Measurements from ENCODE around the gene CLEC4E. TPM values are rescaled to one million over a fixed set of nuclear protein-coding genes. Genes with fewer than 3 reads are reported as not detected.
"Not testable (repeated sequence)": the region's sequence is repeated elsewhere in the genome, so short reads cannot be mapped to it uniquely, and the experiment has no call there.

CLEC4E gene
- total RNA-seq, 1 donor = not detected

GRCh38 chr12:8577879-8578278 lies 37.2 kb upstream of the CLEC4E start:
- Histone ChIP-seq H3K4me3 (ENCODE audit: insufficient read depth, low read length) (no peak overlapping the region), H2AFZ (ENCODE audit: low read length) (no peak overlapping the region), H3K4me1 (ENCODE audit: insufficient read depth, low read length) (no peaks in the 10 kb centered on the region), H3K36me3 (ENCODE audit: insufficient read depth, low read length) (no peaks in the 10 kb centered on the region), H3K9me3 (ENCODE audit: low read depth, low read length) (no peaks in the 10 kb centered on the region), H3K4me2 (ENCODE audit: insufficient read depth, low read length) (no peak overlapping the region), H3K79me2 (ENCODE audit: insufficient read depth, low read length) (no peaks in the 10 kb centered on the region), H4K20me1 (ENCODE audit: insufficient read depth, low read length) (no peaks in the 10 kb centered on the region), H3K27me3 (ENCODE audit: insufficient read depth, low read length) (no peaks in the 10 kb centered on the region), H3K27ac (ENCODE audit: low read depth, low read length) (no peak overlapping the region)
- TF ChIP-seq, protein P1, sequence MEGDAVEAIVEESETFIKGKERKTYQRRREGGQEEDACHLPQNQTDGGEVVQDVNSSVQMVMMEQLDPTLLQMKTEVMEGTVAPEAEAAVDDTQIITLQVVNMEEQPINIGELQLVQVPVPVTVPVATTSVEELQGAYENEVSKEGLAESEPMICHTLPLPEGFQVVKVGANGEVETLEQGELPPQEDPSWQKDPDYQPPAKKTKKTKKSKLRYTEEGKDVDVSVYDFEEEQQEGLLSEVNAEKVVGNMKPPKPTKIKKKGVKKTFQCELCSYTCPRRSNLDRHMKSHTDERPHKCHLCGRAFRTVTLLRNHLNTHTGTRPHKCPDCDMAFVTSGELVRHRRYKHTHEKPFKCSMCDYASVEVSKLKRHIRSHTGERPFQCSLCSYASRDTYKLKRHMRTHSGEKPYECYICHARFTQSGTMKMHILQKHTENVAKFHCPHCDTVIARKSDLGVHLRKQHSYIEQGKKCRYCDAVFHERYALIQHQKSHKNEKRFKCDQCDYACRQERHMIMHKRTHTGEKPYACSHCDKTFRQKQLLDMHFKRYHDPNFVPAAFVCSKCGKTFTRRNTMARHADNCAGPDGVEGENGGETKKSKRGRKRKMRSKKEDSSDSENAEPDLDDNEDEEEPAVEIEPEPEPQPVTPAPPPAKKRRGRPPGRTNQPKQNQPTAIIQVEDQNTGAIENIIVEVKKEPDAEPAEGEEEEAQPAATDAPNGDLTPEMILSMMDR (IDR thresholded peaks at IDR 0.05; ENCODE audit: extremely low read depth, low read depth, low read length) = no peak
- no peak for DNase-seq (ENCODE audit: insufficient read length, low spot score, missing footprints)

- Histone ChIP-seq H3K4me3 (ENCODE audit: insufficient read depth, low read length) (no peak overlapping the region), H4K20me1 (ENCODE audit: insufficient read depth, low read length) (no peaks in the 10 kb centered on the region), H3K79me2 (ENCODE audit: insufficient read depth, low read length) (no peaks in the 10 kb centered on the region), H3K27ac (ENCODE audit: low read depth, low read length) (no peak overlapping the region), H3K4me1 (ENCODE audit: insufficient read depth, low read length) (no peaks in the 10 kb centered on the region), H3K4me2 (ENCODE audit: insufficient read depth, low read length) (no peak overlapping the region), H2AFZ (ENCODE audit: low read length) (no peak overlapping the region), H3K36me3 (ENCODE audit: insufficient read depth, low read length) (no peaks in the 10 kb centered on the region), H3K27me3 (ENCODE audit: insufficient read depth, low read length) (no peaks in the 10 kb centered on the region), H3K9me3 (ENCODE audit: low read depth, low read length) (no peaks in the 10 kb centered on the region)
- TF ChIP-seq, protein P1 (IDR thresholded peaks at IDR 0.05; ENCODE audit: extremely low read depth, low read depth, low read length) = no peak
- no peak for DNase-seq (ENCODE audit: insufficient read length, low spot score, missing footprints)
Measured at GRCh38 chr12:8572507-8572906, 31.8 kb upstream of the CLEC4E start.

DNA sequence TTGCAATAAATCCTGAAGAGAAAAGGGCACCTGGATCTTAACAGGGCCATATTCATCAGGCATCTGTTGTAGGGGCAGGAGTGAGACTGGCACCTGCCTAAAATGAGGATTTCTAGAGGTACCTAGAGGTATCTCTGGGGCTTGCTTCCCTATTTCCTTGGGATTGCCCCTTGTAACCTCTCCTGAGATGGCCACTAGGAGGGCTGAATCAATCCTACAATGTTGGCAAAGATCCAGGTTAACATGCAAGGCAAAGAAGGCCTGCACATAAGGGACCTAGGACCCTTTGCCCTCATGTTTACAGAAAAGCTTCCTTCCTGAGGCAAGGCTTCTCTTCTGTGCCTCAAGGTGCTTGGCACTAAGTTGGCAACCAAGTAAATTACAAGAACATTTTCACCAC lies 25.8 kb upstream of the CLEC4E start:
- Histone ChIP-seq H3K4me1 (ENCODE audit: insufficient read depth, low read length) (no peaks in the 10 kb centered on the region), H3K4me3 (ENCODE audit: insufficient read depth, low read length) (no peak overlapping the region), H3K36me3 (ENCODE audit: insufficient read depth, low read length) (no peaks in the 10 kb centered on the region), H3K9me3 (ENCODE audit: low read depth, low read length) (no peaks in the 10 kb centered on the region), H3K79me2 (ENCODE audit: insufficient read depth, low read length) (no peaks in the 10 kb centered on the region), H2AFZ (ENCODE audit: low read length) (no peak overlapping the region), H3K27ac (ENCODE audit: low read depth, low read length) (no peak overlapping the region), H4K20me1 (ENCODE audit: insufficient read depth, low read length) (no peaks in the 10 kb centered on the region), H3K27me3 (ENCODE audit: insufficient read depth, low read length) (no peaks in the 10 kb centered on the region), H3K4me2 (ENCODE audit: insufficient read depth, low read length) (no peak overlapping the region)
- TF ChIP-seq, protein P1 (IDR thresholded peaks at IDR 0.05; ENCODE audit: extremely low read depth, low read depth, low read length) = no peak
- DNase-seq (ENCODE audit: insufficient read length, low spot score, missing footprints) = no peak

- not testable (repeated sequence) for H3K36me3 ChIP-seq (ENCODE audit: insufficient read depth, low read length); H2AFZ ChIP-seq (ENCODE audit: low read length); H3K4me2 ChIP-seq (ENCODE audit: insufficient read depth, low read length); H3K4me1 ChIP-seq (ENCODE audit: insufficient read depth, low read length); H3K79me2 ChIP-seq (ENCODE audit: insufficient read depth, low read length); H3K27me3 ChIP-seq (ENCODE audit: insufficient read depth, low read length); H3K9me3 ChIP-seq (ENCODE audit: low read depth, low read length); DNase-seq (ENCODE audit: insufficient read length, low spot score, missing footprints); H3K27ac ChIP-seq (ENCODE audit: low read depth, low read length); H3K4me3 ChIP-seq (ENCODE audit: insufficient read depth, low read length); H4K20me1 ChIP-seq (ENCODE audit: insufficient read depth, low read length)
Measured at GRCh38 chr12:8566052-8566451, 25.3 kb upstream of the CLEC4E start.

Measured in osteoblast (primary cell).